Measurements from ENCODE around the gene TIMM29.
"Not testable (repeated sequence)": the region's sequence is repeated elsewhere in the genome, so short reads cannot be mapped to it uniquely, and the experiment has no call there.

TIMM29 gene

DNA sequence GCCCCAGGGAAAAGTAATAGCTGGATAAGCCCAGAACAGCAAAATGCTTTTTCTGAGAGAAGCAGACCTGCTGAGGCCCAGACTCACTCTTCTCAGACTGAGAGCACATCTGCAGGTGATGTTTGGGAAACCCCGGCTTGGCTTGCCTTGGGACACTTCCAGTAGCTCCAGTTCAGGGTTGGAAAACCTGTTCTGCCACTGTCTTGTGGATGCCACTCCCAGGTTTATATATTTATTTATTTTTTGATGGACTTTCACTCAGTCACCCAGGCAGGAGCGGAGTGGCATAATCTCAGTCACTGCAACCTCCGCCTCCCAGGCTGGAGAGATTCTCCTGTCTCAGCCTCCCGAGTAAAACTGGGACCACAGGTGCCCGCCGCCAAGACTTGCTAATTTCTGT lies 24.2 kb downstream of the TIMM29 start:
- TF ChIP-seq, protein P1, sequence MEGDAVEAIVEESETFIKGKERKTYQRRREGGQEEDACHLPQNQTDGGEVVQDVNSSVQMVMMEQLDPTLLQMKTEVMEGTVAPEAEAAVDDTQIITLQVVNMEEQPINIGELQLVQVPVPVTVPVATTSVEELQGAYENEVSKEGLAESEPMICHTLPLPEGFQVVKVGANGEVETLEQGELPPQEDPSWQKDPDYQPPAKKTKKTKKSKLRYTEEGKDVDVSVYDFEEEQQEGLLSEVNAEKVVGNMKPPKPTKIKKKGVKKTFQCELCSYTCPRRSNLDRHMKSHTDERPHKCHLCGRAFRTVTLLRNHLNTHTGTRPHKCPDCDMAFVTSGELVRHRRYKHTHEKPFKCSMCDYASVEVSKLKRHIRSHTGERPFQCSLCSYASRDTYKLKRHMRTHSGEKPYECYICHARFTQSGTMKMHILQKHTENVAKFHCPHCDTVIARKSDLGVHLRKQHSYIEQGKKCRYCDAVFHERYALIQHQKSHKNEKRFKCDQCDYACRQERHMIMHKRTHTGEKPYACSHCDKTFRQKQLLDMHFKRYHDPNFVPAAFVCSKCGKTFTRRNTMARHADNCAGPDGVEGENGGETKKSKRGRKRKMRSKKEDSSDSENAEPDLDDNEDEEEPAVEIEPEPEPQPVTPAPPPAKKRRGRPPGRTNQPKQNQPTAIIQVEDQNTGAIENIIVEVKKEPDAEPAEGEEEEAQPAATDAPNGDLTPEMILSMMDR (IDR thresholded peaks at IDR 0.05; ENCODE audit: extremely low read depth, missing control alignments): no peak
- DNase-seq (ENCODE audit: low spot score): no peak

DNA sequence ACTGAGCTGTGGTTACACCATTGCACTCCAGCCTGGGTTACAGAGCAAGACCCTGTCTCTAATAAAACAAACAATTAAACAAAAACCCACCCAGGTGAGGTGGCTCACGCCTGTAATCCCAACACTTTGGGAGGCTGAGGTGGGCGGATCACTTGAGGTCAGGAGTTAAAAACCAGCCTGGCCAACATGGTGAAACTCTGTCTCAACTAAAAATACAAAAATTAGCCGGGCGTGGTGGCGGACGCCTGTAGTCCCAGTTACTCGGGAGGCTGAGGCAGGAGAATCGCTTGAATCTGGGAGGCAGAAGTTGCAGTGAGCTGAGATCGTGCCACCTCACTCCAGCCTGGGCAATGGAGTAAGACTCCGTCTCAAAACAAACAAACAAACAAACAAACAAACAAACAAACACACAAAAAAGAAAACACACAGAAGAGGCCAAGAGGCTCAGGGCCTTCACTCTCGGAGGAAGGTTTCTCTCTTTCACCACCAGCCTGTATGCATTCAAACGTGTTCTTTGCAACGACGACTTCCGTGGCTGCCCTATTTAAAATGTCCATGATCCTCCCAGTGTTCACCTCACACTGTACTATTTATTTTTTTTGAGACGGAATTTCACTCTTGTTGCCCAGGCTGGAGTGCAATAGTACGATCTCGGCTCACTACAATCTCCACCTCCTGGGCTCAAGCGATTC lies 30.8 kb downstream of the TIMM29 start:
- DNase-seq (ENCODE audit: low spot score): not testable (repeated sequence)

- DNase-seq (ENCODE audit: low spot score): peak; percentile 100
- TF ChIP-seq, protein P1 (IDR thresholded peaks at IDR 0.05; ENCODE audit: extremely low read depth, missing control alignments): no peak
Observed at GRCh38 chr19:10960314-10961072, 31.9 kb downstream of the TIMM29 start, which contains the start of gene SMARCA4. SMARCA4 (plus strand) TSS chr19:10961030; CDS start chr19:10984152, 23,122 bp downstream.

- DNase-seq (ENCODE audit: low spot score): no peak
- TF ChIP-seq, protein P1 (IDR thresholded peaks at IDR 0.05; ENCODE audit: extremely low read depth, missing control alignments): no peak
Observed at GRCh38 chr19:10961073-10961860, 32.7 kb downstream of the TIMM29 start.

- TF ChIP-seq, protein P1 (IDR thresholded peaks at IDR 0.05; ENCODE audit: extremely low read depth, missing control alignments): no peak
- DNase-seq (ENCODE audit: low spot score): no peak
Observed at GRCh38 chr19:10962863-10963262, 34.3 kb downstream of the TIMM29 start.

DNA sequence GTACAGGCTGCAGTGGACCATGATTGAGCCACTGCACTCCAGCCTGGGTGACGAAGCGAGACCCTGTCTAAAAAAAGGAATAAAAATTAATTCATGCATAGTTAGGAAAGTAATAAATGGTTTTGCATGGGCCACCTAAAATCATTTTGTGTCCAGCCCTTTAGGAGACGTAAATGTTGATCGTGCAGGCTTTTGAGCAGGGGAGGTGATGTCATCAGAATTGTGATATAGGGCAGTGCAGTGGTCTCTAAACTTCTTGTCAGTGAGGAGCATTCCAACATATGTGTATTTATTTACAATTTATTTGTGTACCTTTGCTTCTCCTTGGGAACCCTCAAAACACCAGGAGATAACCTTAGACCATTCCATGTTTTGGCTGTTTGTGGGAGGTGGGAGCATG lies 35.3 kb downstream of the TIMM29 start:
- TF ChIP-seq, protein P1 (IDR thresholded peaks at IDR 0.05; ENCODE audit: extremely low read depth, missing control alignments): no peak
- no peak for DNase-seq (ENCODE audit: low spot score)

DNA sequence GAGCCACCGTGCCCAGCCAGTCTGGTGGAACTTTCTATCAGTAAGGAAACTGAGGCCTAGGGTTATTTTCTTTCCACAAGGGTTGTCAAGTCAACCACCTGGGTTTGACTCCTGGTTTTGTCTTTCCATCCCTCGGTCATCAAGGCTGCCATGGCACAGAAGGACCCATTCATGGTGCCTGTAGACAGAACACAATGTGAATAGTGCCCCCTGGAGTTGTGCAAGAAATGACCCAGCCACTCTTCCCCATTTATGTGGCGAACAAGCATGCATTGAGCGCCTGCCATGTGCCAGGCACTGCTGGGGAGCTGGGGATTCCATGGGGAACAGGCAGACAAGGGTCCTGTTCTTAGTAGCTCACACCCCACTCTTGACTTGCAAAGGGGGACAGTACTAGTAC lies 36.3 kb downstream of the TIMM29 start:
- DNase-seq (ENCODE audit: low spot score): no peak
- TF ChIP-seq, protein P1 (IDR thresholded peaks at IDR 0.05; ENCODE audit: extremely low read depth, missing control alignments): no peak

Data from GM20000 (cell line).